Ovary (tissue), 9 donors: ENCODE measurements around the gene DEAF1. TPM values are rescaled to one million over a fixed set of nuclear protein-coding genes. Genes with fewer than 3 reads are reported as not detected.

Experiments
- DNase-seq, 5 donors: peaks; one replicate each; pipeline ENCODE4 v3.0.0-alpha.2; 2019 to 2020
- H3K27ac ChIP-seq, 2 donors: fragments of 200-600 bp; one replicate each; pipeline versions ENCODE4 v1.5.1 to v1.8.0; 2019 to 2022
- H3K27me3 ChIP-seq: fragments of 200-600 bp; one replicate; pipeline ENCODE4 v1.8.0; 2022
- H3K36me3 ChIP-seq: fragments of 200-600 bp; sonication (generic); one replicate; pipeline ENCODE4 v1.5.1; 2019
- H3K4me1 ChIP-seq: one replicate; pipeline ENCODE4 v1.8.1; 2013; ENCODE audit warnings: mild to moderate bottlenecking, moderate library complexity; ENCODE audit not compliant: insufficient read depth
- H3K4me3 ChIP-seq: fragments of 200-600 bp; sonication (generic); one replicate; pipeline ENCODE4 v1.5.1; 2017
- H3K9me3 ChIP-seq, 2 donors: fragments of 200-600 bp in 1 of 2; sonication (generic) in 1 of 2; one replicate each; pipeline versions ENCODE4 v1.5.1 to v1.8.1; 2013 to 2019; ENCODE audit warnings: mild to moderate bottlenecking in 1 of 2, moderate library complexity in 1 of 2
- EP300 ChIP-seq: sonication (generic); formaldehyde crosslinking; IDR thresholded peaks from one replicate; pipeline ENCODE4 v1.6.1; 2017; ENCODE audit warnings: antibody characterized with exemption
- POLR2A ChIP-seq: fragments of 450-650 bp; IDR thresholded peaks from one replicate; pipeline ENCODE4 v1.6.1; 2017; ENCODE audit warnings: antibody characterized with exemption, mild to moderate bottlenecking, moderate library complexity
- WGBS, 3 donors: extraction: QIAGEN DNeasy Blood & Tissue Kit in 1 of 3; methylation state at CpG; one replicate each; pipeline versions ENCODE4 v1.1.5 to v1.1.7; 2013 to 2017; 5-methylcytosine and 5-hydroxymethylcytosine counted together
- intact Hi-C, 4 donors: fragments of 100-400 bp; cut with DNase I; formaldehyde crosslinking; loops; one replicate each; pipeline versions ENCODE4 v1.11.0 to v1.15.1; 2022 to 2023
- polyA plus RNA-seq, 2 donors: library from polyadenylated mRNA; stranded (reverse); fragments of 200-250 nt in 1 of 2; fragments of 350-450 nt in 1 of 2; fragmentation: Illumina TruSeq in 1 of 2; extraction: RNeasy Lipid Tissue Mini Kit (QIAGEN cat#74804) in 1 of 2; gene quantifications; one replicate each; pipeline ENCODE4 v1.2.3, GENCODE V29; 2013 to 2014
- total RNA-seq, 7 donors: library from RNA; depleted of rRNA in 2 of 7; stranded (reverse); fragments of >200 nt in 2 of 7; fragmentation: NEBNext Ultra II Directional in 3 of 7; extraction: Animal tissue kit (Norgen Biotek cat#: 25700) in 3 of 7; gene quantifications; one replicate each; pipeline versions ENCODE4 v1.1.0 to v1.2.4, GENCODE V29; 2016 to 2023
- TF ChIP-seq, protein P1 (sequence below), 3 donors: fragments of 450-650 bp in 2 of 3; fragments of 200-600 bp in 1 of 3; IDR thresholded peaks; one replicate each; pipeline versions ENCODE4 v1.5.1 to v1.8.0; 2016 to 2022; ENCODE audit warnings: antibody characterized with exemption in 3 of 3, mild to moderate bottlenecking in 1 of 3
- donor health status: DM: no; HTN: no; CAD: no; lungs with moderate emphysema.
- donor health status: DM: no; HTN: no; CAD: no.
- donor health status: Bipolar disorder and iron deficiency.
- donor health status: DM: yes; HTN: yes; CAD: no.
- donor health status: DM: no; HTN: no; CAD: no.
- donor health status: DM: yes; HTN: yes; CAD: no.

Gene DEAF1
- total and polyA plus RNA-seq, 9 donors: 10.2 to 43.4 (median 28.6) TPM

DNA sequence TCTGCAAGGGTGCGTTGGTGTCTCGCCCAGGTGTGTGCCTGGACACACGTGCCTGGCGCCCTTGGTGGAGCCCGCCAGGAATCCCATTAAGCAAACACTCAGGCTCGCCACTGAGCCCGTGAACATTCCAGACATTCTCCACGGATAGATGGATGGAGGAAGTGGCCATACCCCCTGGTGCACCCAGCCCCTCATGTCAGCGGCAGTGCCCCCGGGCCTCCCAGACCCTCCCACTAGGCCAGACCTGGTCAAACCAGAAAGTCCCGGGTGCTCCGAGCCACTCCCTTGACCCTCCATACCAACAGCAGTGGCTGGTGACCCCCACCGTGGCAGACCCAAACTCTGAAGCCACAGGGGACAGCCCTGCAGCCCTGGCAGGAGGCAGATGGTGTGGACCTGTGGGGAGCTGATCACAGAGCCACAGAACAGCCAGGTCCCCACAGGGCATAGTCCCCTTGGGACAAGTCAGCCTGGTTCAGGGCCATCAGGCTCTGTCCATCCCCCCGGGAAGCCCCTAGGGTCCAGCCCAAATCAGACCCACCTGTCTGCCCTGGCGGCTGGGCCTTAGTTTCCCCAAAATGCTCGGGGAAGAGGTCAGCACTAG is 12.9 kb upstream of the DEAF1 start:
- 82 to 86% (median 84%) methylated on average over 12 to 16 of the region's 16 CpGs for WGBS, 3 donors
- peak overlapping the region in 1 of 2 donors; percentile 61 for H3K27ac ChIP-seq
- H3K4me3 ChIP-seq: no peak overlapping the region
- DNase-seq: peak in 1 of 5 donors; percentile 38
- peaks cover 29% of the 10 kb centered on the region for H3K4me1 ChIP-seq
- no peaks in the 10 kb centered on the region for H3K36me3 ChIP-seq
- H3K27me3 ChIP-seq: no peaks in the 10 kb centered on the region
- TF ChIP-seq POLR2A: no peak
- TF ChIP-seq EP300: no peak
- TF ChIP-seq, protein P1, sequence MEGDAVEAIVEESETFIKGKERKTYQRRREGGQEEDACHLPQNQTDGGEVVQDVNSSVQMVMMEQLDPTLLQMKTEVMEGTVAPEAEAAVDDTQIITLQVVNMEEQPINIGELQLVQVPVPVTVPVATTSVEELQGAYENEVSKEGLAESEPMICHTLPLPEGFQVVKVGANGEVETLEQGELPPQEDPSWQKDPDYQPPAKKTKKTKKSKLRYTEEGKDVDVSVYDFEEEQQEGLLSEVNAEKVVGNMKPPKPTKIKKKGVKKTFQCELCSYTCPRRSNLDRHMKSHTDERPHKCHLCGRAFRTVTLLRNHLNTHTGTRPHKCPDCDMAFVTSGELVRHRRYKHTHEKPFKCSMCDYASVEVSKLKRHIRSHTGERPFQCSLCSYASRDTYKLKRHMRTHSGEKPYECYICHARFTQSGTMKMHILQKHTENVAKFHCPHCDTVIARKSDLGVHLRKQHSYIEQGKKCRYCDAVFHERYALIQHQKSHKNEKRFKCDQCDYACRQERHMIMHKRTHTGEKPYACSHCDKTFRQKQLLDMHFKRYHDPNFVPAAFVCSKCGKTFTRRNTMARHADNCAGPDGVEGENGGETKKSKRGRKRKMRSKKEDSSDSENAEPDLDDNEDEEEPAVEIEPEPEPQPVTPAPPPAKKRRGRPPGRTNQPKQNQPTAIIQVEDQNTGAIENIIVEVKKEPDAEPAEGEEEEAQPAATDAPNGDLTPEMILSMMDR (IDR thresholded peaks at IDR 0.05): no peak
- H3K9me3 ChIP-seq: no peaks in the 10 kb centered on the region
- intact Hi-C loops: loop anchor here in 1 of 4 donors (5.0 kb wide), 1 partner anchor 1199 kb away; no protein-coding TSS in a partner anchor

DNA sequence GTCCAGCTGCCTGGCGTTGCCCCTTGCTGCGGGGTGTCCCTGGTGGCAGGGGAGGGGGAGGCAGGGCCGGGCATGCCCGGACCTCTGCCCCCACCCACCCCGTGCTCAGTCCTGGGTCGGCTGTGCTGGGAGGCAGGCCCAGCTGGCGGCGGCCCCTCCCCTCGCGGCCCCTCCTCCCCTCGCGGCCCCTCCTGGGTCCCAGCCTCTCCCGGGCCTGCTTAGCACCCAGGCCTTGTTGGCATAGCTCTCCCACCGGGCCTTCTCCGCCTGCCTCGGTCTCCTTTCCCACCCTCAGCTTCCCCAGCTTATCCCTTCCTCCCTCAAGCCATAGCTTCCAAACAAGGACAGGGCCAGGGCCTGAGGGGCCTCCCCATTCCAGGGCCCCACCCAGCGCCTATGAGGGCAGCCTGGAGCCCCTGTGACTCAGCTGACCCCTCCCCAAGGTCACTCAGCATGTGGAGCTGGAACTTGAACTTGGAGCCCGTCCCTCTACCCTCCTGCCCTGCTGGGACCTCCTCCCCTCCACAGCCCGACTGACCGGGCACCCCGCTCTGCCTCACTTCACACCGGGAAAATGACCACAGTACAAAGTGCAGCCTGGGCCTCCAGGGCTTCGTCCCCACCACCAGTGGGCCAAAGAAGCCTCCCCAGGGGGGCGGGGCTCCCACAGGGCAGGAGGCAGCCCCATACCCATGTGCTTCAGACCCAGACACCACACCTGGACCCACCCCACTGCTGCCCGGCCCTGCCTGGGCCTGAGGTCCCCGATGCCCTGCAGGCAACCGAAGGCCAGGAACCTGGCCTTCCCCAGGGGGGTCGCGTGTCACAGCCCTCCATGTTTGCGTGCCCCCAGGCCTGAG is 12.2 kb upstream of the DEAF1 start:
- Histone ChIP-seq H3K4me3 (peak overlapping the region; percentile 70), H3K9me3 (no peaks in the 10 kb centered on the region), H3K27ac (peak overlapping the region; percentile 31 to 61), H3K4me1 (peaks cover 34% of the 10 kb centered on the region), H3K27me3 (no peaks in the 10 kb centered on the region), H3K36me3 (no peaks in the 10 kb centered on the region)
- intact Hi-C loops: loop anchor here in 1 of 4 donors (5.0 kb wide), 1 partner anchor 1200 kb away; no protein-coding TSS in a partner anchor
- no peak for TF ChIP-seq EP300
- TF ChIP-seq, protein P1 (IDR thresholded peaks at IDR 0.05): no peak
- no peak for TF ChIP-seq POLR2A
- DNase-seq: peak; percentile 50 to 65 (median 61)
- WGBS, 3 donors: 36 to 39% (median 38%) methylated on average over 30 of the region's 30 CpGs

DNA sequence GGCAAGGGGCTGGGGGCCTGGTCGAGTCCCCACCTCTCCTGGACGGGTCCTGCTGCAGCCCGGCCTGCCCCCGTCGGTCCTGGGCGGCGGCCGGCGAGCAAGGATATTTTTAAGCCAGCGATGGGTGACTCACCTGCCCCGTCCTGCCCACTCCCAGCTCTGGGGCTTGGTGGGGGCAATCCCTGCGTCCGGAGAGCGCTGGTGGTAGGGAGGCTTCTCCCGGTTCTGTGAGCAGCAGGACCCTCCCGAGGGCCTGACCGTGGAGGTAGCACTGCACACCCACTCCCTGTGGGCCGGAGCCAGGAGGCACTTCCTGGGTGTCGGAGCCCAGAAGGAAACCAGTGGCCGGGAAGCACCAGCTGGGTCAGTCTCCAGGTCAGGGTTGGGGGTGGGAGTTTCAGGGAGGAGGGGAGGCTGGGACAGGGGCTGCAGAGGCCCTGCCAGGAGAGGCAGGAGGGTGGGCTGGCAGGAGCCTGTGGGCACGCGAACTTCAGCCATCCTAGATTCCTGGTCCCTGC is 11.5 kb upstream of the DEAF1 start:
- Histone ChIP-seq H3K36me3 (no peaks in the 10 kb centered on the region), H3K27me3 (no peaks in the 10 kb centered on the region), H3K4me3 (peak overlapping the region; percentile 70), H3K9me3 (no peaks in the 10 kb centered on the region), H3K4me1 (peaks cover 36% of the 10 kb centered on the region), H3K27ac (peak overlapping the region; percentile 31 to 61)
- WGBS, 3 donors: 3 to 7% (median 5%) methylated on average over 16 to 22 of the region's 22 CpGs
- TF ChIP-seq EP300 (no peak), POLR2A (no peak)
- TF ChIP-seq, protein P1 (IDR thresholded peaks at IDR 0.05): no peak
- DNase-seq: peak; percentile 38 to 67 (median 62)
- intact Hi-C loops: loop anchor here in 1 of 4 donors (5.0 kb wide), 1 partner anchor 1201 kb away; no protein-coding TSS in a partner anchor

DNA sequence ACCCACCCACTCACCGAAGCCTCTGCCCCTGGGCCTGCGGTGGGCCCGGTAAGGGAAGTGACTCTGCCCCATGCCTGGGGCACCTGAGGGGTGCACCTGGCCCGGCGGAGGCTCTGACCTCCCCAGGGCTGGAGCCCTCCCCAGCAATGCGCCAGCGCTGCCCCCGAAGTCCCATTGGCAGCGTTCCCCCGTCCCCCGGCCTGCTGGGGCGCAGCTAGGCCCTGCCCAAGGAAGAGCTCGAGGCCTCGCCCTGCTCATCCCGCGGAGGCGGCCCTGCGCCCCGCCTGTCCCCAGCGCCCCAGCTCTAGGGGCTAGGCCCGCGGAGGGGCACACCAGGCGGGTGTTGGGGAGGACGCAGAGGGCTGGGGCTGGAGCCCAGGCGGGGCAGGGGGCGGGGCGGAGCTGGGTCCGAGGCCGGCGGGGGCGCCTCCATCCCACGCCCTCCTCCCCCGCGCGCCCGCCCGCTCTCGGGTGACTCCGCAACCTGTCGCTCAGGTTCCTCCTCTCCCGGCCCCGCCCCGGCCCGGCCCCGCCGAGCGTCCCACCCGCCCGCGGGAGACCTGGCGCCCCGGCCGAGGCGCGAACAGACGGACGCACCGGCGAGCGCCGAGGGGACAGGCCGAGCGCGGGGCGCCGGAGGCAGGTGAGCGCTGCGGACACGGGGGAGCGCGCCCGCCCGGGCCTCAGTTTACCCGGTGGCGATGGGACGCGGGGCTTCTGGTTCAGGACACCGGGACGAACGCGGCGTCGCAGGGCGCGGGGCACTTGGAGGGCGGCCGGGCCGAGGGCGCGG is 10.8 kb upstream of the DEAF1 start, which contains the start of gene EPS8L2:
Gene EPS8L2, plus strand, starts transcription at position 586 of the 793 bp plus-strand sequence. CDS start 3,177 bp downstream, outside the sequence.
- Histone ChIP-seq H3K4me1 (peaks cover 34% of the 10 kb centered on the region), H3K36me3 (no peaks in the 10 kb centered on the region), H3K9me3 (no peaks in the 10 kb centered on the region), H3K4me3 (peak within 1 kb of the TSS; percentile 70), H3K27ac (peak within 1 kb of the TSS; percentile 31 to 61), H3K27me3 (no peaks in the 10 kb centered on the region)
- TF ChIP-seq, protein P1 (IDR thresholded peaks at IDR 0.05): no peak
- TF ChIP-seq EP300 (no peak), POLR2A (no peak)
- intact Hi-C loops: loop anchor here in 1 of 4 donors (5.0 kb wide), 1 partner anchor 1201 kb away; no protein-coding TSS in a partner anchor
- peak; percentile 58 to 67 (median 61) for DNase-seq
- WGBS, 3 donors: 9 to 11% (median 9%) methylated on average over 43 to 90 of the region's 90 CpGs
